Esophagus muscularis mucosa (tissue), 4 donors: ENCODE data around the gene STK24. TPM values are rescaled to one million over a fixed set of nuclear protein-coding genes. Genes with fewer than 3 reads are reported as not detected.

ENCODE experiments used
- DNase-seq: peaks from one replicate; pipeline ENCODE4 v3.0.0-alpha.2; 2017; ENCODE audit errors: extremely low spot score
- H3K27ac ChIP-seq, 4 donors: fragments of 200-600 bp; sonication (generic); replicated peaks in 1 of 4; 1 replicate in 3 of 4; 2 replicates in 1 of 4; pipeline ENCODE4 v1.5.1; 2016 to 2019; ENCODE audit warnings: mild to moderate bottlenecking in 1 of 4
- H3K27me3 ChIP-seq, 4 donors: fragments of 200-600 bp; sonication (generic); one replicate each; pipeline versions ENCODE4 v1.5.1 to v1.6.0; 2016 to 2019
- H3K36me3 ChIP-seq, 4 donors: fragments of 200-600 bp; sonication (generic); one replicate each; pipeline ENCODE4 v1.5.1; 2016 to 2019
- H3K4me1 ChIP-seq, 4 donors: fragments of 200-600 bp; sonication (generic); one replicate each; pipeline ENCODE4 v1.5.1; 2016 to 2019
- H3K4me3 ChIP-seq, 4 donors: fragments of 200-600 bp; sonication (generic); 1 replicate in 2 of 4; 2 replicates in 2 of 4; pipeline ENCODE4 v1.5.1; 2016 to 2019; ENCODE audit warnings: mild to moderate bottlenecking in 4 of 4, moderate library complexity in 1 of 4
- H3K9me3 ChIP-seq, 4 donors: fragments of 200-600 bp; sonication (generic); 1 replicate in 3 of 4; 2 replicates in 1 of 4; pipeline ENCODE4 v1.5.1; 2016 to 2019
- CTCF ChIP-seq, 3 experiments: fragments of 200-600 bp in 2 of 3; fragments of 450-650 bp in 1 of 3; sonication (generic) in 2 of 3; IDR thresholded peaks; one replicate each; pipeline ENCODE4 v1.5.1; 2017 to 2019; ENCODE audit warnings: antibody characterized with exemption in 3 of 3, mild to moderate bottlenecking in 2 of 3, moderate library complexity in 1 of 3
- EP300 ChIP-seq: sonication (generic); formaldehyde crosslinking; IDR thresholded peaks from one replicate; pipeline ENCODE4 v1.6.1; 2017; ENCODE audit warnings: antibody characterized with exemption
- POLR2A ChIP-seq: fragments of 450-650 bp; IDR thresholded peaks from one replicate; pipeline ENCODE4 v1.6.1; 2017; ENCODE audit warnings: antibody characterized with exemption, moderate library complexity, mild to moderate bottlenecking, low read depth
- POLR2AphosphoS5 ChIP-seq, 2 donors: sonication (generic); formaldehyde crosslinking; IDR thresholded peaks; one replicate each; pipeline ENCODE4 v1.6.1; 2017; ENCODE audit warnings: antibody characterized with exemption in 2 of 2
- WGBS: methylation state at CpG from one replicate; pipeline ENCODE4 v1.1.5; 2018; 5-methylcytosine and 5-hydroxymethylcytosine counted together
- intact Hi-C: fragments of 100-400 bp; cut with DNase I; formaldehyde crosslinking; loops from one replicate; pipeline ENCODE4 v1.15.1; 2023
- total RNA-seq, 4 donors: library from RNA; depleted of rRNA; stranded (reverse); fragments of >200 nt; gene quantifications; one replicate each; pipeline versions ENCODE4 v1.1.0 to v1.2.1, GENCODE V29; 2016

STK24 gene
- total RNA-seq, 4 donors from 2014 or later, result 61.9 to 108 (median 96.7) TPM

GRCh38 chr13:98581971-98582702, 5.2 kb upstream of the STK24 start:
- TF ChIP-seq EP300 (no peak), POLR2AphosphoS5 (IDR thresholded peaks at IDR 0.05) (no peak), POLR2A (no peak)
- 35% methylated on average over 2 of the region's 2 CpGs for WGBS
- intact Hi-C loops, result loop anchor here (5.0 kb wide), 1 partner anchor 70 kb away; no protein-coding TSS in a partner anchor
- Histone ChIP-seq H3K27me3 (no peaks in the 10 kb centered on the region), H3K36me3 (no peaks in the 10 kb centered on the region), H3K4me1 (peaks cover 8 to 41% (median 31%) of the 10 kb centered on the region in 4 donors), H3K4me3 (no peak overlapping the region), H3K9me3 (no peaks in the 10 kb centered on the region), H3K27ac (peak overlapping the region in 2 of 4 donors; percentile 18 to 34)
- no peak for DNase-seq

GRCh38 chr13:98581381-98581780, 4.5 kb upstream of the STK24 start:
- H3K36me3 ChIP-seq, result no peaks in the 10 kb centered on the region
- no peaks in the 10 kb centered on the region for H3K27me3 ChIP-seq
- intact Hi-C loops, result loop anchor here (5.0 kb wide), 1 partner anchor 71 kb away; no protein-coding TSS in a partner anchor

GRCh38 chr13:98580420-98580819, 3.5 kb upstream of the STK24 start:
- H3K4me1 ChIP-seq, result peaks cover 9 to 44% (median 29%) of the 10 kb centered on the region in 4 donors
- no peak for DNase-seq
- no peak overlapping the region for H3K4me3 ChIP-seq
- H3K27me3 ChIP-seq, result no peaks in the 10 kb centered on the region
- peak overlapping the region in 1 of 4 donors; percentile 34 for H3K27ac ChIP-seq
- intact Hi-C loops, result loop anchor here (5.0 kb wide), 1 partner anchor 72 kb away; no protein-coding TSS in a partner anchor
- WGBS, result 87% methylated on average over 2 of the region's 2 CpGs
- H3K9me3 ChIP-seq, result no peaks in the 10 kb centered on the region
- no peak for TF ChIP-seq CTCF (IDR thresholded peaks at IDR 0.05)
- H3K36me3 ChIP-seq, result no peaks in the 10 kb centered on the region

More at GRCh38 chr13:98581381-98581780, 4.5 kb upstream of the STK24 start:
- Histone ChIP-seq H3K9me3 (no peaks in the 10 kb centered on the region), H3K27ac (peak overlapping the region in 2 of 4 donors; percentile 18 to 34), H3K4me1 (peaks cover 8 to 41% (median 31%) of the 10 kb centered on the region in 4 donors), H3K4me3 (no peak overlapping the region)
- 95% methylated on average over 2 of the region's 2 CpGs for WGBS
- no peak for DNase-seq
- TF ChIP-seq CTCF (IDR thresholded peaks at IDR 0.05) (no peak), POLR2A (no peak), EP300 (no peak), POLR2AphosphoS5 (IDR thresholded peaks at IDR 0.05) (no peak)

- TF ChIP-seq POLR2A (no peak), POLR2AphosphoS5 (IDR thresholded peaks at IDR 0.05) (no peak), CTCF (IDR thresholded peaks at IDR 0.05) (no peak), EP300 (no peak)
- intact Hi-C loops, result loop anchor here (2.0 to 5.0 kb wide), 2 partner anchors 81 to 125 kb away; no protein-coding TSS in a partner anchor
- 56% methylated on average over 13 of the region's 13 CpGs for WGBS
- Histone ChIP-seq H3K4me1 (peaks cover 35 to 58% (median 44%) of the 10 kb centered on the region in 4 donors), H3K27ac (peak overlapping the region; percentile 88 to 99 (median 93)), H3K27me3 (no peaks in the 10 kb centered on the region), H3K4me3 (peak overlapping the region; percentile 75 to 99 (median 88)), H3K9me3 (no peaks in the 10 kb centered on the region), H3K36me3 (no peaks in the 10 kb centered on the region)
- DNase-seq, result no peak
These were observed 954 bp upstream of the STK24 start for GRCh38 chr13:98577836-98578285.

- no peaks in the 10 kb centered on the region for H3K9me3 ChIP-seq
- TF ChIP-seq POLR2AphosphoS5 (IDR thresholded peaks at IDR 0.05), result peak in 1 of 2 donors; percentile 38
- no peak for TF ChIP-seq POLR2A
- no peak for TF ChIP-seq CTCF (IDR thresholded peaks at IDR 0.05)
- no peak for TF ChIP-seq EP300
- peaks cover 50 to 61% (median 53%) of the 10 kb centered on the region in 4 donors for H3K4me1 ChIP-seq
- peak overlapping the region; percentile 75 to 99 (median 88) for H3K4me3 ChIP-seq
- intact Hi-C loops, result loop anchor here (2.0 to 5.0 kb wide), 2 partner anchors 79 to 124 kb away; no protein-coding TSS in a partner anchor
- WGBS, result under 1% methylated on average over 39 of the region's 98 CpGs
- H3K27ac ChIP-seq, result peak overlapping the region; percentile 90 to 99 (median 99)
- no peaks in the 10 kb centered on the region for H3K36me3 ChIP-seq
- H3K27me3 ChIP-seq, result no peaks in the 10 kb centered on the region
- no peak for DNase-seq
These were observed 534 bp downstream of the STK24 start for GRCh38 chr13:98576200-98576945.
